Erythroblast (primary cell): ENCODE data around the gene COMMD10.

Source experiments
- GATA1 ChIP-seq: IDR thresholded peaks from 2 replicates; pipeline ENCODE4 v1.6.1; 2011; ENCODE audit warnings: low read depth, mild to moderate bottlenecking, control low read depth, low read length, moderate library complexity
- POLR2A ChIP-seq: IDR thresholded peaks from 2 replicates; pipeline ENCODE4 v1.6.1; 2011; ENCODE audit warnings: mild to moderate bottlenecking, low read length

GRCh38 chr5:116098998-116099397, 14.2 kb downstream of the COMMD10 start:
- TF ChIP-seq POLR2A = no peak
- TF ChIP-seq GATA1 = no peak
